Neuron (in vitro differentiated cells): ENCODE measurements around the gene LRP1B.

ENCODE experiments used
- H2AFZ ChIP-seq: one replicate; pipeline ENCODE4 v1.6.1; 2013; ENCODE audit warnings: low read depth, mild to moderate bottlenecking, inconsistent platforms, low read length, moderate library complexity
- H3K27me3 ChIP-seq: one replicate; pipeline ENCODE4 v1.6.1; 2013; ENCODE audit warnings: low read length; ENCODE audit not compliant: insufficient read depth
- H3K36me3 ChIP-seq: one replicate; pipeline ENCODE4 v1.6.1; 2013; ENCODE audit warnings: low read length; ENCODE audit not compliant: insufficient read depth
- H3K4me1 ChIP-seq: one replicate; pipeline ENCODE4 v1.6.1; 2013; ENCODE audit warnings: low read length; ENCODE audit not compliant: insufficient read depth
- H3K4me3 ChIP-seq: 2 replicates; pipeline ENCODE4 v1.5.1; 2013; ENCODE audit warnings: mild to moderate bottlenecking, low read length, moderate library complexity
- H3K9me3 ChIP-seq: one replicate; pipeline ENCODE4 v1.6.1; 2013; ENCODE audit warnings: low read length

LRP1B gene

GRCh38 chr2:140603416-140603815 is 1527.4 kb downstream of the LRP1B start:
- Histone ChIP-seq H3K27me3 (no peaks in the 10 kb centered on the region), H3K9me3 (no peaks in the 10 kb centered on the region), H3K4me1 (no peaks in the 10 kb centered on the region), H3K36me3 (no peaks in the 10 kb centered on the region), H3K4me3 (no peak overlapping the region), H2AFZ (no peak overlapping the region)

GRCh38 chr2:140601801-140602200 is 1529.0 kb downstream of the LRP1B start:
- no peaks in the 10 kb centered on the region for H3K36me3 ChIP-seq
- no peaks in the 10 kb centered on the region for H3K4me1 ChIP-seq
- no peaks in the 10 kb centered on the region for H3K9me3 ChIP-seq

GRCh38 chr2:140601342-140601741 is 1529.5 kb downstream of the LRP1B start:
- H3K9me3 ChIP-seq, result no peaks in the 10 kb centered on the region
- H3K4me3 ChIP-seq, result no peak overlapping the region
- no peaks in the 10 kb centered on the region for H3K36me3 ChIP-seq
- H3K4me1 ChIP-seq, result no peaks in the 10 kb centered on the region
- no peaks in the 10 kb centered on the region for H3K27me3 ChIP-seq
- no peak overlapping the region for H2AFZ ChIP-seq

More at GRCh38 chr2:140601801-140602200, 1529.0 kb downstream of the LRP1B start:
- Histone ChIP-seq H3K27me3 (no peaks in the 10 kb centered on the region), H2AFZ (no peak overlapping the region), H3K4me3 (no peak overlapping the region)

GRCh38 chr2:140600116-140600515 is 1530.7 kb downstream of the LRP1B start:
- no peaks in the 10 kb centered on the region for H3K36me3 ChIP-seq
- H3K27me3 ChIP-seq, result no peaks in the 10 kb centered on the region
- H2AFZ ChIP-seq, result no peak overlapping the region
- no peak overlapping the region for H3K4me3 ChIP-seq
- no peaks in the 10 kb centered on the region for H3K9me3 ChIP-seq
- H3K4me1 ChIP-seq, result no peaks in the 10 kb centered on the region

GRCh38 chr2:140597836-140598235 is 1533.0 kb downstream of the LRP1B start:
- H3K27me3 ChIP-seq, result no peaks in the 10 kb centered on the region

GRCh38 chr2:140597205-140597604 is 1533.6 kb downstream of the LRP1B start:
- Histone ChIP-seq H3K4me1 (no peaks in the 10 kb centered on the region), H3K9me3 (no peaks in the 10 kb centered on the region), H3K27me3 (no peaks in the 10 kb centered on the region), H3K36me3 (no peaks in the 10 kb centered on the region), H3K4me3 (no peak overlapping the region), H2AFZ (no peak overlapping the region)

More at GRCh38 chr2:140597836-140598235, 1533.0 kb downstream of the LRP1B start:
- H3K4me3 ChIP-seq, result no peak overlapping the region
- no peaks in the 10 kb centered on the region for H3K36me3 ChIP-seq
- H2AFZ ChIP-seq, result no peak overlapping the region
- H3K4me1 ChIP-seq, result no peaks in the 10 kb centered on the region
- H3K9me3 ChIP-seq, result no peaks in the 10 kb centered on the region

- Histone ChIP-seq H3K4me1 (no peaks in the 10 kb centered on the region), H3K27me3 (no peaks in the 10 kb centered on the region), H3K36me3 (no peaks in the 10 kb centered on the region), H3K9me3 (no peaks in the 10 kb centered on the region), H2AFZ (no peak overlapping the region), H3K4me3 (no peak overlapping the region)
Measured at GRCh38 chr2:140596447-140596846, 1534.4 kb downstream of the LRP1B start.

GRCh38 chr2:140595107-140595506 is 1535.7 kb downstream of the LRP1B start:
- Histone ChIP-seq H3K27me3 (no peaks in the 10 kb centered on the region), H3K36me3 (no peaks in the 10 kb centered on the region), H3K4me1 (no peaks in the 10 kb centered on the region), H3K9me3 (no peaks in the 10 kb centered on the region), H3K4me3 (no peak overlapping the region), H2AFZ (no peak overlapping the region)

GRCh38 chr2:140593132-140593531 is 1537.7 kb downstream of the LRP1B start:
- Histone ChIP-seq H3K36me3 (no peaks in the 10 kb centered on the region), H3K27me3 (no peaks in the 10 kb centered on the region), H3K4me3 (no peak overlapping the region), H3K9me3 (no peaks in the 10 kb centered on the region), H3K4me1 (no peaks in the 10 kb centered on the region), H2AFZ (no peak overlapping the region)

GRCh38 chr2:140589696-140590095 is 1541.1 kb downstream of the LRP1B start:
- no peaks in the 10 kb centered on the region for H3K27me3 ChIP-seq
- H3K4me1 ChIP-seq, result no peaks in the 10 kb centered on the region
- no peaks in the 10 kb centered on the region for H3K9me3 ChIP-seq

GRCh38 chr2:140589273-140589672 is 1541.5 kb downstream of the LRP1B start:
- Histone ChIP-seq H3K4me3 (no peak overlapping the region), H3K9me3 (no peaks in the 10 kb centered on the region), H2AFZ (no peak overlapping the region), H3K4me1 (peaks cover 2% of the 10 kb centered on the region), H3K36me3 (no peaks in the 10 kb centered on the region), H3K27me3 (no peaks in the 10 kb centered on the region)

More at GRCh38 chr2:140589696-140590095, 1541.1 kb downstream of the LRP1B start:
- Histone ChIP-seq H2AFZ (no peak overlapping the region), H3K4me3 (no peak overlapping the region), H3K36me3 (no peaks in the 10 kb centered on the region)

- H3K4me1 ChIP-seq, result peaks cover 5% of the 10 kb centered on the region
Measured at GRCh38 chr2:140586379-140586778, 1544.4 kb downstream of the LRP1B start.

GRCh38 chr2:140585016-140585415 is 1545.8 kb downstream of the LRP1B start:
- H3K27me3 ChIP-seq, result no peaks in the 10 kb centered on the region
- H3K36me3 ChIP-seq, result no peaks in the 10 kb centered on the region
- H3K4me3 ChIP-seq, result no peak overlapping the region
- no peak overlapping the region for H2AFZ ChIP-seq
- H3K4me1 ChIP-seq, result peaks cover 5% of the 10 kb centered on the region
- no peaks in the 10 kb centered on the region for H3K9me3 ChIP-seq

More at GRCh38 chr2:140586379-140586778, 1544.4 kb downstream of the LRP1B start:
- Histone ChIP-seq H3K9me3 (no peaks in the 10 kb centered on the region), H3K27me3 (no peaks in the 10 kb centered on the region), H3K4me3 (no peak overlapping the region), H3K36me3 (no peaks in the 10 kb centered on the region), H2AFZ (no peak overlapping the region)

- H3K4me3 ChIP-seq, result no peak overlapping the region
- H3K36me3 ChIP-seq, result no peaks in the 10 kb centered on the region
- no peaks in the 10 kb centered on the region for H3K9me3 ChIP-seq
- H3K4me1 ChIP-seq, result peaks cover 5% of the 10 kb centered on the region
- H2AFZ ChIP-seq, result no peak overlapping the region
- no peaks in the 10 kb centered on the region for H3K27me3 ChIP-seq
Measured at GRCh38 chr2:140584471-140584870, 1546.3 kb downstream of the LRP1B start.
